ENCODE measurements around the gene TSPAN10. TPM values are rescaled to one million over a fixed set of nuclear protein-coding genes. Genes with fewer than 3 reads are reported as not detected.

TSPAN10 gene
- polyA plus RNA-seq, 1 donor from 2014 or later = 0.36 TPM

DNA sequence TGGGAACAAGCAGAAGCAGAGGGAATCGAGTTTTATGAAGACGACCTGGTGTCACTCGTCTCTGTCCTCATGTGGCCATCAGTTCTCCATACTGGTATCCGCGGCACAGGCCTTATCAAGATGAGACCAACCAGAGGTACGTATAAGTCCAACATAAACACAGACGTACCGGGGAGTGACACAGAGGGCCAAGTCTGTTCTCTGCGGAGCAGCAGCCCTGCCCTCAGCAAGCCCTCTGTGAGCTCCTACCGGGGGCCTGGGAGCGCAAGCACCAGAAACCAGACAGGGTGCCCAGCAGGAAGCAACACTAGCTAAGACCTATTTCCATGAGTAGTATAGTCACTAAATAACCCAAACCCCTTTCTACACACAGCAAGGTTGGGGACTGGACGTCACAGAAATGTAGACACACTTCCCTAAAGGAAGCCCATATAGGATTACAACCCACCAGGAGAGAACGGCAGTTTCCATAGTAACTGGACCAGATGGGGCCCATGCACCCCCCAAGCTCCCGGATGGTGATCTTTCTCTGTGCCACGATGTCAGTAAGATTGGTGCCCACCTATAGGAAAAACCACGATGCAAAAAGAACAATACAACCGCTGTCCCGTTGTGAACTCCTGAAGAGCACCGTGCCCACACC lies 45.7 kb downstream of the TSPAN10 start:
- Mint-ChIP-seq H3K27ac (peak overlapping the region; percentile 27 to 97 (median 96)), H3K9me3 (no peaks in the 10 kb centered on the region), H3K27me3 (no peaks in the 10 kb centered on the region), H3K36me3 (no peaks in the 10 kb centered on the region), H3K4me3 (peak overlapping the region; percentile 87 to 99 (median 94)), H3K4me1 (peaks cover 14 to 24% (median 21%) of the 10 kb centered on the region in 3 donors)

DNA sequence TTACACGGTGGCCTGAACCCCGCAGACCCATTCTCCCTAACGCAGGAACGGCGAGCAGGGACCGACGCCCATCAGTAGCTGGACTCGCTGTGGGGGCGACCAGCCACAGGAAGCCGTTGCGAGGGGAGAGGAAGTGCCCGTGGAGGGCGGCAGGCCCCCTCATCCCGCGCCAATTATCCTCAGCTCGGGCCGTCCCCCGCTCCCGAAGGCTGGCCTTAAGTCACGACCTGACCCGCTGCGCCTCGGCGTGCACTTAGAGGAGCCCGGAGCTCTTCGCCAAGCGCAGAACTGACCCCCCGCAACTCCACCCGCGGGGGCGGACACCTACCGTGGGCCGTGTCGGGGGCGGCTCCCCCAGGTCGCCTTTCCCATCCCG lies 46.2 kb downstream of the TSPAN10 start:
- Mint-ChIP-seq H3K4me3 (peak overlapping the region; percentile 87 to 99 (median 94)), H3K27ac (peak overlapping the region; percentile 89 to 97 (median 96)), H3K9me3 (no peaks in the 10 kb centered on the region), H3K27me3 (no peaks in the 10 kb centered on the region), H3K36me3 (no peaks in the 10 kb centered on the region), H3K4me1 (peaks cover 14 to 24% (median 21%) of the 10 kb centered on the region in 3 donors)

DNA sequence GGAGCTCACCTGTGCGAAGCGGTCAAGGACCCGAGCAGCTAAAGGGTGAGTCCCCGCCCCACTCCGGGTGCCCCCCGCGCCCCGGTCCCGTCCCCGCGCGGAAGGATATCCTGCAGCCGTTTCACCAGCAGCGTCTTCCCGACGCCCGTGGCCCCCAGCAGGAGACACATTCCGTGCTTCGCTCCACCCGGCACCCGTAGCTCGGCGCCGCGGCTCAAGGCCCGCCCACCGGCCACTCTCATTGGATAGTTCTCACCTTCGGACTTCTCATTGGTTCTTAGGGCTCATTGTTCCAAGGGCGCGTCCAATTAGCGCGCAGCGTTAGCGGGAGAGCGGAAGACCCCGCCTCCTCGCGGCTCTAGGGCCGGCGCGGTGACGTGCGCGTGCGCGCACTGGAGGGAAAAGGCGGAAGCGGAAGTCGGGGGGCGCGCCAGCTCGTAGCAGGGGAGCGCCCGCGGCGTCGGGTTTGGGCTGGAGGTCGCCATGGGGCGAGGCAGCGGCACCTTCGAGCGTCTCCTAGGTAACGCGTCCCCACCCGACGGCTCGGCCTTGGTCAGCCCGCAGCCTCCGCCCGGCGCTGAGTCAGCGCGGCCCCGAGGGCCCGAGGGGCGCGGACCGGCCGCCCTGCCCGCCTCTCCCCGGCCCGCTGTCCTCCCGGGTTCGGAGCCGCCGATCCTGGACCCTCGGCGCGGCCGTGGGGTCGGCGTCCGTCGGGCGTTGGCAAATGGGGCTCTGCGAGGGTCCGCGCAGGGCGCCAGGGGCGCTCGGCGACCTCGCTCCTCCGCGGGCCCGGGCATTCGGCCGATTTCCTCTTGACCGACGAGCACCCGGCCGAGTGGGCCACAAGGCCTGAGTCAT lies 46.8 kb downstream of the TSPAN10 start, which contains the start of the genes ARL16 and HGS:
TSS of gene ARL16 (minus strand) at position 214 of the 858 bp plus-strand sequence. CDS start at position 170, 44 bp downstream.
TSS of gene HGS (plus strand) at position 428 of the 858 bp plus-strand sequence. CDS start at position 484, 56 bp downstream.
- Mint-ChIP-seq H3K36me3 (no peaks in the 10 kb centered on the region), H3K27ac (peak within 1 kb of the TSS; percentile 96 to 97 (median 96)), H3K4me3 (peak within 1 kb of the TSS; percentile 87 to 99 (median 94)), H3K27me3 (no peaks in the 10 kb centered on the region), H3K9me3 (no peaks in the 10 kb centered on the region), H3K4me1 (peaks cover 14 to 24% (median 21%) of the 10 kb centered on the region in 3 donors)

DNA sequence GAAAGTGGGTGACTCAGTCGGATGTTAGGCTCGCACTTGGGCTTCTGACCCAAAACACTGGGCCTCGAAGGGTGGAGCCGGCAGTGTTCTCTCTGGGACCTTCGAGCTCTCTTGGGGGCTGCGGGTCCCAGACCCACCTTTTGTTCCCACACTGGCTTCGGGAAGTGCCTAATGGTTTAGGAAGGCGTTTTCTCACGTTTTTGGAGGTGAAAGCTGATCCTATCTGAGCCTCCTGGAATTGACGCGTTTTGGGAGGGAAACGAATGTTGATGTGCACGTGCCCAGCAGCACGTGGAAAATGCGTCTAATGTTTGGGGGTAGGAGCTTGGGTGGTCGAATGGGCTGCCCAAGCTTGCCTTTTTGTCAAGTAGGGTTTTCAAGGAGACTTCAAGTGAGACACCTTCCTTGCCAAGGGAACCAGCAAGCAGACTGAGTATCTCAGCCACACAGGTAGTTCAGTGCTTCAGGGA lies 47.5 kb downstream of the TSPAN10 start:
- Mint-ChIP-seq H3K36me3 (no peaks in the 10 kb centered on the region), H3K27me3 (no peaks in the 10 kb centered on the region), H3K4me1 (peaks cover 14 to 24% (median 21%) of the 10 kb centered on the region in 3 donors), H3K4me3 (peak overlapping the region; percentile 83 to 94 (median 93)), H3K27ac (peak overlapping the region in 2 of 3 donors; percentile 81 to 96), H3K9me3 (no peaks in the 10 kb centered on the region)

DNA sequence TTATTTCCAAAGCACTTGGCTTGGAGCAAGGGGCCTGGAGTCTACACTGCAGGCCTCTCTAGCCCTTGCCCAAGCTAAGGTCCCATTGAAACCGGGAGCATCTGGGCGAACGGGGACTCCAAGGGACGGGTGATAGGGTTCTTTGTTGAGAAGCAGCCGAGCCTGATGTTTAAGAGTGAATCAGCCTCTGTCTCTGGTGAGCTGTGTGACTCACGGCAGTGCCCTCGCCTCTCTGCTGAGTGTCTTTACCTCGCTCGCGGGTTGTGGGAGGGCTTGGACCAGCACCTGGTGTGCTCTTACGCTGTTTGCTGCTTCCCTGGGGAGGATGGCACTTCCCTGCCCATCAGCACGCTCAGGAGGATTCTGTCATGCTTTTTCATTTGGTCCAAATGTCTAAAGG lies 48.1 kb downstream of the TSPAN10 start:
- no peaks in the 10 kb centered on the region for H3K27me3 Mint-ChIP-seq
- H3K4me1 Mint-ChIP-seq = peaks cover 10 to 24% (median 21%) of the 10 kb centered on the region in 3 donors
- H3K9me3 Mint-ChIP-seq = no peaks in the 10 kb centered on the region

DNA sequence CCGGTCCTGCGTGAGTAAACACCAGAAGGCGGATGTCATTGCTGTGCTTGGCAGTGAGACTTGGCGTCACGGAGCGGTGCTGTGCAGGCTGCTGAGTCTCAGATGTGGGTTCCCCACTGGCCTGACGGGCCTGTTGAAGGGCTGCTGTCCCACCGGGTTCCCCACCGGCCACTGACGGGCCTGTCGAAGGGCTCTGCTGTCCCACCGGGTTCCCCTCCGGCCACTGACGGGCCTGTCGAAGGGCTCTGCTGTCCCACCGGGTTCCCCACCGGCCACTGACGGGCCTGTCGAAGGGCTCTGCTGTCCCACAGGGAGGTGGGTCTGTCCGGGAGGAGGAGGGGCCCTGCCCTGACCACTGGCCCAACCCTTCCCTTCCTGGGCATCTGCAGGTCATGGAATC lies 49.6 kb downstream of the TSPAN10 start:
- H3K36me3 Mint-ChIP-seq = no peaks in the 10 kb centered on the region
- peaks cover 10 to 24% (median 21%) of the 10 kb centered on the region in 3 donors for H3K4me1 Mint-ChIP-seq
- no peak overlapping the region for H3K27ac Mint-ChIP-seq
- H3K27me3 Mint-ChIP-seq = no peaks in the 10 kb centered on the region
- peak overlapping the region in 1 of 4 donors; percentile 21 for H3K4me3 Mint-ChIP-seq
- no peaks in the 10 kb centered on the region for H3K9me3 Mint-ChIP-seq

More for the DNA sequence above, 48.1 kb downstream of the TSPAN10 start:
- H3K4me3 Mint-ChIP-seq = peak overlapping the region; percentile 83 to 94 (median 93)
- H3K27ac Mint-ChIP-seq = peak overlapping the region in 2 of 3 donors; percentile 81 to 96
- H3K36me3 Mint-ChIP-seq = no peaks in the 10 kb centered on the region

DNA sequence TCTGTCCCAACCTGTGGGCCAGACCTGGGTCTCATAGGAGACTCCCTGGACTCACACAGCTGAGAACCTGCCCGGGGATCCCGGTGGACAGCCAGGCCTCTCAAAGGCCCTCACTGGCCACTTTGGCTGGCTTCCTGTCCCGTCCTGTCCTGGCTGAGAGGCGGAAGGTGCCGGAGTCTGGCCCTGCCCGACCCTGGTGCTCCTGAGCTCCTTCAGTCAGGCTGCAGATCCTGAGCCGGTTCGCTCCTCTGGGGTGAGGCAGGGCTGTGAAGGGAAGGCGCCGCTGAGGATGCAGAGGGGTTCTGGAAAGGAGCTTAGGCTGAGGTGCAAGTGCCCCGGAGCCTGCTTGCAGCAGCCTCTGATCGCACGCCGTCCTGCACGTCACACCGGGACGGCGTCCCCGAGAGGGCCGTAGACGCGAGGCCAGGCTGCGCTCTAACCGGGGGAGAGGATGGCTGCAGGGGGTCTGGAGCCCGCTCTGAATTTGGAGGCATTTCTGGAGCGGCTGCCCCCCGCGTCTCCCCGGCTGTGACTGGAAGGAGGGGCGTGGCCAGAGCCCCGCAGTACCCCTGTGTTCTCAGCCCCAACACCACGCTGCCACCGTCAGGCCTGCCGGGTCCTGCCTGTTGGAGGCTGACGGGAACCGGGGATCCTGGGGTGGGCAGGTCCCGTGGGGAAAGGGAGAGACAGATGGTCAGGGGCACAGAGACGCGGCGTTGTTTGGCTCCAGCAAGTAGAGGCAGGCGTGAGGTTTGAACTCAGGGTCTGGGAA lies 51.0 kb downstream of the TSPAN10 start:
- Mint-ChIP-seq H3K27ac (no peak overlapping the region), H3K4me3 (peak overlapping the region in 1 of 4 donors; percentile 73), H3K9me3 (no peaks in the 10 kb centered on the region), H3K36me3 (no peaks in the 10 kb centered on the region), H3K27me3 (no peaks in the 10 kb centered on the region), H3K4me1 (peaks cover 6 to 18% (median 16%) of the 10 kb centered on the region in 3 donors)

DNA sequence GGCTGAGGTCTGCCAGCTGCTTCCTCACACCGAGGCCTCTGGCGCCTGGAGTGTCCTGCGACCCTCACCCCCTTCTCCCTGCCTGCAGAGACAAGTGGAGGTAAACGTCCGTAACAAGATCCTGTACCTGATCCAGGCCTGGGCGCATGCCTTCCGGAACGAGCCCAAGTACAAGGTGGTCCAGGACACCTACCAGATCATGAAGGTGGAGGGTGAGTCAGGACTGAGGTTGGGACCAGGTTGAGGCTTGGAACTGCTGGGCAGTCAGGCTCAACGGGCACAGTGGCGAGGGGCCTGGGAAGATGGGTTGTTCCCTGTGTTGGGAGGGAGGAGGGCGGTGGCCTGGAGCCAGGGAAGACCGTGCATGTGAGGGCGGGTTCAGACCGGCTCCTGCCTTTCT lies 51.6 kb downstream of the TSPAN10 start:
- H3K27ac Mint-ChIP-seq = no peak overlapping the region
- peaks cover 3 to 16% (median 14%) of the 10 kb centered on the region in 3 donors for H3K4me1 Mint-ChIP-seq
- peak overlapping the region in 1 of 4 donors; percentile 12 for H3K4me3 Mint-ChIP-seq
- H3K27me3 Mint-ChIP-seq = no peaks in the 10 kb centered on the region
- H3K36me3 Mint-ChIP-seq = no peaks in the 10 kb centered on the region
- no peaks in the 10 kb centered on the region for H3K9me3 Mint-ChIP-seq

DNA sequence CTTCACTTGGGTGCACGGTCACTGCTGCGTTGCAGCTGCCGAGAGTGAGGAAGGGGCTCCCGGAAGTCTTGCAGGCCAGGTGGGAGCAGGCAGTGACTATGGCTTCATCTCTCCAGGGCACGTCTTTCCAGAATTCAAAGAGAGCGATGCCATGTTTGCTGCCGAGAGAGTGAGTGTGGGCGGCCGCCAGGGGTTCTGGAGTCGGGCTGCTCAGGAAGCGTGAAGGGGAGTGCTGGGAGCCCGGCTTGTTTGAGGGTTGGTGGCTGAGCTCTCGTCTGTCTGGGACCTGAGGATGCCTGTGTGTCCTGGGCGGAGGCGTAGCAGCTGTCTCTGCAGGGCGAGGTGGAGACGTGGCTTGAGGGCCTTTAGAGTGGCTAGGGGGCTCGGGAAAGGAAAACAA lies 53.1 kb downstream of the TSPAN10 start:
- Mint-ChIP-seq H3K9me3 (no peaks in the 10 kb centered on the region), H3K27me3 (no peaks in the 10 kb centered on the region), H3K27ac (no peak overlapping the region), H3K4me3 (no peak overlapping the region), H3K4me1 (peaks cover 0 to 8% (median 6%) of the 10 kb centered on the region in 3 donors), H3K36me3 (no peaks in the 10 kb centered on the region)

DNA sequence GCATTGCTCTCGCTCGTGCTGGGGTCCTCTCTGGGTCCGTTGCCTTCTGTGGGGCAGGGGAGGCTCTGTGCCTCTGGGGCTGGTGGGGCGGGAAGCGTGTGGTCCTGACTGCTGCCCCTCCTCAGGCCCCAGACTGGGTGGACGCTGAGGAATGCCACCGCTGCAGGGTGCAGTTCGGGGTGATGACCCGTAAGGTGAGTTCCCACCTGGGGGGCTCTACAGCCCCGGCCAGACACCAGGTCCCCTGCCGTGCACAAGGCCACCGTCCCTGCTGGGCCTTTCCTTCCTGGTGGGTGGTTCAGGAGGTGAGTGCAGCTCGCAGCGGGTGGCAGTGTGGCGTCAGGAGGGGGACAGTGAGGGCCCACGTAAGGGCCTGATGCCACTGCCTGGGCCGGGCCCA lies 53.6 kb downstream of the TSPAN10 start:
- Mint-ChIP-seq H3K9me3 (no peaks in the 10 kb centered on the region), H3K4me1 (peaks cover 0 to 5% (median 5%) of the 10 kb centered on the region in 3 donors), H3K27me3 (no peaks in the 10 kb centered on the region), H3K27ac (no peak overlapping the region), H3K4me3 (no peak overlapping the region), H3K36me3 (no peaks in the 10 kb centered on the region)

DNA sequence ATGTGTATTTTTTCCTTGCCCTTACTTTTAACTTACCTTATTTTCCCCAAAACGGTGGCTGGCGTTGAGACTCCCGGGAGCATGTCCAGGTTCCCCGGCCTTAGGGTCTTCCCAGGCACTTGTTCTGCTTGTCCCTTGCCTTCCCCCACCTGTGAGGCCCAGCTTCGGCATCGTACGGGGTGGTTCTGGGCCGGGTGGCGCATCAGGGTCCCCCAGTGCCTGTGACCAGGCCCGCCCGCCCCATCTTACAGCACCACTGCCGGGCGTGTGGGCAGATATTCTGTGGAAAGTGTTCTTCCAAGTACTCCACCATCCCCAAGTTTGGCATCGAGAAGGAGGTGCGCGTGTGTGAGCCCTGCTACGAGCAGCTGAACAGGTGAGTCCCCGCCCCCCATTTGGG lies 54.2 kb downstream of the TSPAN10 start:
- no peaks in the 10 kb centered on the region for H3K27me3 Mint-ChIP-seq
- H3K27ac Mint-ChIP-seq = no peak overlapping the region
- no peaks in the 10 kb centered on the region for H3K36me3 Mint-ChIP-seq
- H3K4me1 Mint-ChIP-seq = peaks cover 0 to 5% (median 2%) of the 10 kb centered on the region in 3 donors
- H3K9me3 Mint-ChIP-seq = no peaks in the 10 kb centered on the region
- H3K4me3 Mint-ChIP-seq = no peak overlapping the region

DNA sequence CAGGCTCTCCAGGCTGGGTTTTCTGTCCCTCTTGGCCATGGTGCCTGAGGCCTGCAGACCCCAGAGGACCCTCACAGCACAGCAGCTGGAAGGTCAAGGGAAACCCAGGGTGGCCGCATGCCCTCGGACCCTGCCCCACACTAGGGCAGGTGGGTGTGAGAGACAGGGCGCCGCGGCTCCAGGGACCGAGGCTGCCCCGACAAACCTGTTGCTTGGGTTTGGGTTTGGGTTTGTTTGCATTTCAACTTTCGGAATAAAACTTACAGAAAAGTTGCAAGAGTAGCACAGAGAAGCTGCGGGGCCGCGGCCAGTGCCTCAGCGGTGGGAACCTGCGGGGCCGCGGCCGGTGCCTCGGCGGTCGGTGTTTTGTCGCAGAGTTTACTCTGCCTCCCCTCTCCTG lies 54.6 kb downstream of the TSPAN10 start:
- no peaks in the 10 kb centered on the region for H3K27me3 Mint-ChIP-seq
- H3K4me3 Mint-ChIP-seq = no peak overlapping the region
- H3K36me3 Mint-ChIP-seq = no peaks in the 10 kb centered on the region
- no peaks in the 10 kb centered on the region for H3K9me3 Mint-ChIP-seq
- H3K27ac Mint-ChIP-seq = no peak overlapping the region
- H3K4me1 Mint-ChIP-seq = peaks cover 0 to 5% (median 0%) of the 10 kb centered on the region in 3 donors

DNA sequence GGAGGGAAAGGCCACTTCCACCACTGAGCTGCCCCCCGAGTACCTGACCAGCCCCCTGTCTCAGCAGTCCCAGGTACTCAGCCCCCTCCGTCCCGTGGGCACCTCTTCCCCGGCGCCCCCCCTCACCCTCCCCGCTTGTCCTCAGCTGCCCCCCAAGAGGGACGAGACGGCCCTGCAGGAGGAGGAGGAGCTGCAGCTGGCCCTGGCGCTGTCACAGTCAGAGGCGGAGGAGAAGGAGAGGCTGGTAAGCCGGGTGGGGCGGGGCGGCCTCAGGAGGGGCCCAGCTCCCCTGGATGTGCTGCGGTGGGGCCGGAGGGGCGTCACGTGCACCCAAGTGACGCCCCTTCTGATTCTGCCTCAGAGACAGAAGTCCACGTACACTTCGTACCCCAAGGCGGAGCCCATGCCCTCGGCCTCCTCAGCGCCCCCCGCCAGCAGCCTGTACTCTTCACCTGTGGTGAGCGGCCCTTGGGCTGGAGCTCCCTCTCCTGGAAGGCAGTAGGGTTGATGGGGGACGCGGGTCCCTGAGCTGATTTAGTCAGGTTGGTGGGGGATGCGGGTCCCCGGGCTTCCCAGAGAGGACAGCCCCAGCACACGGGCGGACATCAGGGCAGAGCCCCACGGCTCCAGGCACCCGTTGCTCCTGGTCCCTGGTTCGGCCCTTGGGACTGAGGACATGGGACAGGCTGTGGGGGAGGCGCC lies 56.7 kb downstream of the TSPAN10 start:
- no peaks in the 10 kb centered on the region for H3K36me3 Mint-ChIP-seq
- no peaks in the 10 kb centered on the region for H3K9me3 Mint-ChIP-seq
- no peaks in the 10 kb centered on the region for H3K4me1 Mint-ChIP-seq
- no peak overlapping the region for H3K4me3 Mint-ChIP-seq
- H3K27ac Mint-ChIP-seq = no peak overlapping the region
- H3K27me3 Mint-ChIP-seq = no peaks in the 10 kb centered on the region

DNA sequence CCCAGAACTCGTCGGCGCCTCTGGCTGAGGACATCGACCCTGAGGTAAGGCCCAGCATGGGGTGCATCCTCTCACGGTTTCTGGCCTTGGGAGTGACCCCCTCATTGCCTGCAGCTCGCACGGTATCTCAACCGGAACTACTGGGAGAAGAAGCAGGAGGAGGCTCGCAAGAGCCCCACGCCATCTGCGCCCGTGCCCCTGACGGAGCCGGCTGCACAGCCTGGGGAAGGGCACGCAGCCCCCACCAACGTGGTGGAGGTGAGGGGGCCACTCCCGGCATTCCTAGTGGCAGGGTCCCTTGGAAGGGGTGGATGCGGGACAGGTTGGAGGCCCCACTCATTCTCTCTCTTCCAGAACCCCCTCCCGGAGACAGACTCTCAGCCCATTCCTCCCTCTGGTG lies 57.8 kb downstream of the TSPAN10 start:
- no peak overlapping the region for H3K27ac Mint-ChIP-seq
- H3K4me3 Mint-ChIP-seq = no peak overlapping the region
- H3K4me1 Mint-ChIP-seq = no peaks in the 10 kb centered on the region
- no peaks in the 10 kb centered on the region for H3K27me3 Mint-ChIP-seq
- H3K9me3 Mint-ChIP-seq = no peaks in the 10 kb centered on the region
- H3K36me3 Mint-ChIP-seq = no peaks in the 10 kb centered on the region
